ENCODE results near the gene PLXNC1. TPM values are rescaled to one million over a fixed set of nuclear protein-coding genes. Genes with fewer than 3 reads are reported as not detected.

Gene PLXNC1
- total RNA-seq, 3 donors from 2014 or later, result 5.2 to 13.2 (median 6.2) TPM

GRCh38 chr12:94167756-94168416 is 19.5 kb downstream of the PLXNC1 start:
- ATAC-seq, result no peak

GRCh38 chr12:94169495-94169894 is 21.1 kb downstream of the PLXNC1 start:
- no peak overlapping the region for H3K4me3 ChIP-seq
- no peaks in the 10 kb centered on the region for H3K36me3 ChIP-seq (ENCODE audit: low read depth)
- no peaks in the 10 kb centered on the region for H3K9me3 ChIP-seq
- intact Hi-C loops (cut with DNase I, micrococcal nuclease), result no loop called here
- ATAC-seq, result no peak
- no peak for DNase-seq
- TF ChIP-seq CTCF (IDR thresholded peaks at IDR 0.05), result no peak
- no peaks in the 10 kb centered on the region for H3K4me1 ChIP-seq (ENCODE audit: low read depth)

More at GRCh38 chr12:94167756-94168416, 19.5 kb downstream of the PLXNC1 start:
- no peak overlapping the region for H3K4me3 ChIP-seq
- TF ChIP-seq CTCF (IDR thresholded peaks at IDR 0.05), result no peak
- no peaks in the 10 kb centered on the region for H3K4me1 ChIP-seq (ENCODE audit: low read depth)
- intact Hi-C loops (cut with DNase I, micrococcal nuclease), result no loop called here
- no peaks in the 10 kb centered on the region for H3K9me3 ChIP-seq
- no peaks in the 10 kb centered on the region for H3K36me3 ChIP-seq (ENCODE audit: low read depth)
- DNase-seq, result no peak

GRCh38 chr12:94169966-94170689 is 21.8 kb downstream of the PLXNC1 start:
- Histone ChIP-seq H3K4me1 (ENCODE audit: low read depth) (no peaks in the 10 kb centered on the region), H3K4me3 (no peak overlapping the region), H3K9me3 (no peaks in the 10 kb centered on the region), H3K36me3 (ENCODE audit: low read depth) (no peaks in the 10 kb centered on the region)
- no peak for DNase-seq
- ATAC-seq, result no peak
- intact Hi-C loops (cut with DNase I, micrococcal nuclease), result no loop called here
- TF ChIP-seq CTCF (IDR thresholded peaks at IDR 0.05), result no peak

- no peak for TF ChIP-seq CTCF (IDR thresholded peaks at IDR 0.05)
- no peaks in the 10 kb centered on the region for H3K36me3 ChIP-seq (ENCODE audit: low read depth)
- no peak for DNase-seq
- H3K9me3 ChIP-seq, result no peaks in the 10 kb centered on the region
- intact Hi-C loops (cut with DNase I, micrococcal nuclease), result no loop called here
- H3K4me3 ChIP-seq, result no peak overlapping the region
- no peaks in the 10 kb centered on the region for H3K4me1 ChIP-seq (ENCODE audit: low read depth)
- no peak for ATAC-seq
These were observed 22.6 kb downstream of the PLXNC1 start for GRCh38 chr12:94170690-94171594.

- no peak for DNase-seq
- Histone ChIP-seq H3K36me3 (ENCODE audit: low read depth) (no peaks in the 10 kb centered on the region), H3K4me1 (ENCODE audit: low read depth) (no peaks in the 10 kb centered on the region), H3K4me3 (no peak overlapping the region), H3K9me3 (no peaks in the 10 kb centered on the region)
- intact Hi-C loops (cut with DNase I, micrococcal nuclease), result no loop called here
- TF ChIP-seq CTCF (IDR thresholded peaks at IDR 0.05), result no peak
- ATAC-seq, result no peak
These were observed 23.2 kb downstream of the PLXNC1 start for GRCh38 chr12:94171595-94171930.
